IgD-negative memory B cell (primary cell): Measurements from ENCODE around the gene VWA7. TPM values are rescaled to one million over a fixed set of nuclear protein-coding genes. Genes with fewer than 3 reads are reported as not detected.
A peak's percentile ranks its signal among the peaks of the same experiment; 100 is the strongest.

Experiments
- H3K27ac Mint-ChIP-seq, 3 donors: one replicate each; pipeline ENCODE4 v1.8.0; 2020 to 2022; ENCODE audit warnings: mild to moderate bottlenecking in 3 of 3, mixed read lengths in 3 of 3, moderate library complexity in 1 of 3
- H3K27me3 Mint-ChIP-seq: one replicate; pipeline ENCODE4 v1.8.0; 2021; ENCODE audit warnings: mixed read lengths
- H3K36me3 Mint-ChIP-seq: one replicate; pipeline ENCODE4 v1.8.0; 2020; ENCODE audit warnings: mild to moderate bottlenecking, mixed read lengths
- H3K4me1 Mint-ChIP-seq, 3 donors: one replicate each; pipeline ENCODE4 v1.8.0; 2020 to 2022; ENCODE audit warnings: mixed read lengths in 3 of 3, mild to moderate bottlenecking in 1 of 3
- H3K4me3 Mint-ChIP-seq, 4 donors: one replicate each; pipeline ENCODE4 v1.8.0; 2020 to 2022; ENCODE audit warnings: mild to moderate bottlenecking in 4 of 4, mixed read lengths in 4 of 4, moderate library complexity in 3 of 4
- H3K9me3 Mint-ChIP-seq, 3 donors: one replicate each; pipeline ENCODE4 v1.8.0; 2020 to 2021; ENCODE audit warnings: mixed read lengths in 3 of 3, mild to moderate bottlenecking in 1 of 3
- polyA plus RNA-seq: library from polyadenylated mRNA; unstranded; fragments of 300-500 nt; fragmentation: Illumina TruSeq; gene quantifications from one replicate; pipeline ENCODE4 v1.2.3, GENCODE V29; 2021

VWA7 gene
- polyA plus RNA-seq, 1 donor from 2014 or later: 2.6 TPM

DNA sequence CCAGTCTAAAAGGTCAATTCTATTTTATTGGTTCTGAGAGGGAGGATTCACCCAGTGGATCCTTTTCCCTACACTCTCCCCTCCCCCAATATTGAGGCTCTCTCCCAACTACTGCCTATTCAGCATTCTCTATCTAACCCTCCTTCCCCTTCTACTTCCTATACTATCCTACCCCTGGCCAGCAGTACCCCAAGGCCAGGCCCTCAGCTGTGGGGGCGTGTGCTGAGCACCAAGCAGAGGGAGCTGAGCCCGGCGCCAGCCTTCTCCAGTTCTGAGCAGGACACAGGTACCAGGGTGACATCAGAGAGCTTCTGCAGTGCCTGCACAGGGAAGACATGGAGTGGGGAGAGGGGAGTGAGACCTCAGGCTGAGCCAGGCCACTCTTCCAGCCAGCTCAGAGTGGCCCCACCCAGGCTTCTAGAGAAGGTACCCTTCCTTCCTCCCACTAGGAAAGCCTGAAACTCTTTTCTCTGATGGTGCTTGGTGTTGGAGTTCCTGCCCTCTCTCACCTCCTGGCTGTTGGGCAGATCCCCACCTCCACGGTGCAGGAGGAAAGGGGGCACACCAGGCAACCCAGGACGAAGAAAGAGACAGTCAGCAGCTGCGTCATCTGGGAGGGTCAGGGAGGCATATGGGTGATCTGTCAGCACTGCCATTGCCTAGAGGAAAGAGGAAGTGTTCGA, 50.0 kb downstream of the VWA7 start:
- peak overlapping the region; percentile 80 to 95 (median 81) for H3K27ac Mint-ChIP-seq
- peaks cover 22% of the 10 kb centered on the region for H3K36me3 Mint-ChIP-seq
- H3K9me3 Mint-ChIP-seq: no peaks in the 10 kb centered on the region
- peak overlapping the region; percentile 85 to 96 (median 94) for H3K4me3 Mint-ChIP-seq
- peaks cover 25 to 38% (median 38%) of the 10 kb centered on the region in 3 donors for H3K4me1 Mint-ChIP-seq
- no peaks in the 10 kb centered on the region for H3K27me3 Mint-ChIP-seq

DNA sequence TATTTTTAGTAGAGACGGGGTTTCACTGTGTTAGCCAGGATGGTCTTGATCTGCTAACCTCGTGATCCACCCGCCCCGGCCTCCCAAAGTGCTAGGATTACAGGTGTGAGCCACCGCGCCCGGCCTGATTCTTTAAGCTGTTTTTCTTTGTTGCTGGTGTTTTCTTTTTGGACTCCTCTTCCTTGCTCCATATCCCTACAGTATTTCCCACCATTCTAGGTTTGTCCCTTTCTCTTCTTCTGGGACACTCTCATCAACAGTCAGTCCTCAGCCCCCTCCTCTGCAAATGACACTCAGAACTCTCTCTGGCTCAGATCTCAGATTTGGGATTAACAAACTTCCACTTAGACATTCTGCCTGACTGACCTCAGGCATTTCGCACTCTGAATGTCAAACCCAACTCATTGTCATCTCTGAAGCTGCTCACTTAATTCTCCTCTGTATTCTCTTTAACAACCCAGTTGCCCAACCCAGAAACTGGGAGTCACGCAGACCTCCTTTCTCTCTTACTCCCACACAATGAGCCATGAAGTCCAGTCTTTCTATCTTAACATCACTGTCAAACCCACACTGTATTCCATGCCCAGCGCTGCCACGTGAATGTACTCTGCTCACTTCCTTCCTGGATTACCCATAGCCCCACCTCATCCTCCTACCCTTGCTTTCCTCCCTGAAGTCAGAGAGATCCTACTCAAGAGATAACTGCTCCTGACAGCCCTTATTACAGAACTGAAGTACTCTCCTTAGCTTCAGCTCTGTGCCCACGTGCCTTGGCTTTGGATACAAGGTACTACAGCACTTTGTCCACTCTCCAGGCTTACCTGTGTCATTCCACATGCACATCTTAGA, 51.4 kb downstream of the VWA7 start:
- H3K4me3 Mint-ChIP-seq: peak overlapping the region in 1 of 4 donors; percentile 53

DNA sequence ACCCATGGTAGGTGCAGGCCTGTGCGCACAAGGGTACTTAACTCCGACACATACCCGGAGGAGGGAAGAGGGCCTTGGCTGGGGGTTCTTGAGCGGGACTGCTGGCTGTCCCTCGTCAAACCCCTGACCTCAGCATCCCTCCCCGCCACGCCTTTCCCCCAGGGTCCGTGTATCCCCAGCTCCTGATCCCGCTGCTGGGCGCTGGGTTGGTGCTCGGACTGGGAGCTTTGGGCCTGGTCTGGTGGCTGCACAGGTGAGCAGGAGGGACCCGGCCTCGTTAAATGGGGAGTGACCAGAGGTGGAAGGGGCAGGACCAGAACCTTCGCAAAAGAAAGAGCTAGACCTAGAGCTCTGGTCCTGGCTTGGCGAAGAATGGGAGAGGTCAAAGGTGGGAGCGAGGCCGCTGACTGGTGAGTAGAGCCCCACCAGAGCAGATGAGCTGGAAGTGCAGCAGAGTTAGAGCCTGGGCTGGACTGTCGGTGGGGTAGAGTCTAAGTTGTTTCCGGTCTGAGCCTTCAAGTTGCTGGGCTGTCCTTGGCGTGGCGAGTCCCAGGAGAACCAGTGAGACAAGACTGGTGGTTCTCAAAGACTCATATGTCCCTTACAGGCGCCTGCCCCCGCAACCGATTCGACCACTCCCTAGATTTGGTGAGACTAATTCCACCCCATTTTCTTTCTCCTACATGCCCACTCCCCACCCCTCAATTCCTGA, 53.0 kb downstream of the VWA7 start:
- H3K4me3 Mint-ChIP-seq: no peak overlapping the region
- no peaks in the 10 kb centered on the region for H3K27me3 Mint-ChIP-seq
- no peaks in the 10 kb centered on the region for H3K9me3 Mint-ChIP-seq
- peaks cover 20% of the 10 kb centered on the region for H3K36me3 Mint-ChIP-seq
- no peak overlapping the region for H3K27ac Mint-ChIP-seq
- H3K4me1 Mint-ChIP-seq: peaks cover 21 to 33% (median 33%) of the 10 kb centered on the region in 3 donors

More for the DNA sequence above, 51.4 kb downstream of the VWA7 start:
- H3K27ac Mint-ChIP-seq: peak overlapping the region in 2 of 3 donors; percentile 80 to 82
- H3K9me3 Mint-ChIP-seq: no peaks in the 10 kb centered on the region
- peaks cover 22% of the 10 kb centered on the region for H3K36me3 Mint-ChIP-seq
- H3K4me1 Mint-ChIP-seq: peaks cover 25 to 38% (median 36%) of the 10 kb centered on the region in 3 donors
- H3K27me3 Mint-ChIP-seq: no peaks in the 10 kb centered on the region

DNA sequence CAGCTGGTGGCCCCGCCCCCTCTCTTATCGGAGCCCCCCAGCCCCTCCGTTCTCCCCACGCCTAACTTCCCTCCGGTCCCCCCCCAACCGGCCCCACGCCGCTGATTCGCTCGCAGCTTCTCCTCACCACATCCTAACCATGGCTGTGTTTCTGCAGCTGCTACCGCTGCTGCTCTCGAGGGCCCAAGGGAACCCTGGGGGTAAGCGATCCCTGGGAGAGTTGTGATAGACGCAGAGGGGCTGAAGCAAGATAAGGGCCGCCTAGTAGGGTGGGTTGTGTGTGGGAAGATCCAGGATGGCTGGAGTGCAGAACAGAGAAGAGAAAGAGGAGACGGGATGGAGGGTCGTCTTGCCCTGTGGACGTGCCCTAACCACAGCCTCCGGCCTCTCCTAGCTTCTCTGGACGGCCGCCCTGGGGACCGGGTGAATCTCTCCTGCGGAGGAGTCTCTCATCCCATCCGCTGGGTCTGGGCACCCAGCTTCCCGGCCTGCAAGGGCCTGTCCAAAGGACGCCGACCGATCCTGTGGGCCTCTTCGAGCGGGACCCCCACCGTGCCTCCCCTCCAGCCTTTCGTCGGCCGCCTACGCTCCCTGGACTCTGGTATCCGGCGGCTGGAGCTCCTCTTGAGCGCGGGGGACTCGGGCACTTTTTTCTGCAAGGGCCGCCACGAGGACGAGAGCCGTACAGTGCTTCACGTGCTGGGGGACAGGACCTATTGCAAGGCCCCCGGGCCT, 53.7 kb downstream of the VWA7 start, which contains the start of gene MPIG6B:
MPIG6B (plus strand) TSS at position 129 of the 735 bp plus-strand sequence; CDS start at position 140, 11 bp downstream.
- Mint-ChIP-seq H3K27ac (peak within 1 kb of the TSS in 2 of 3 donors; percentile 31 to 57), H3K9me3 (no peaks in the 10 kb centered on the region), H3K36me3 (peaks cover 20% of the 10 kb centered on the region), H3K27me3 (no peaks in the 10 kb centered on the region), H3K4me1 (peaks cover 18 to 30% (median 26%) of the 10 kb centered on the region in 3 donors), H3K4me3 (peak within 1 kb of the TSS in 2 of 4 donors; percentile 17 to 48)

DNA sequence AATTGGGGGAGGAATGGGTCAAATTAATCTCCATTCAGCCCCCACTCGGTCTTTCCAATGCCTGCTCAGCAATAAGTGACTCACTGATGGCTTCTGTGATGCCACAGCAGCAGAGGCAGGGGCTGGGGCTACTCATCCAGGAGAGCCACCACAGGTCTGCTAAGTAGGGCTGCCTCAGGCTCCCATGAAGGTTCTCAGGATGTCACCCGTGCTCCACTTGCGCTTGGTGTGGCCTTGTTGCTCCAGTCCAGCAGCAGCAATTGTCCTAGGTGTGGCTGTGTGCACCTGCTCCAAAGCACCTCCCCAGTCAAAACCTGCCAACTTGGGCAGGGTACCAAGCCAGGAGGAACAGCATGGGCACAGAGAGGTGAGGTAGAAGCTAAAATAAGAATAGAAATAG, 55.0 kb downstream of the VWA7 start:
- Mint-ChIP-seq H3K27ac (no peak overlapping the region), H3K27me3 (no peaks in the 10 kb centered on the region), H3K4me1 (peaks cover 12 to 24% (median 17%) of the 10 kb centered on the region in 3 donors), H3K36me3 (peaks cover 15% of the 10 kb centered on the region), H3K4me3 (no peak overlapping the region), H3K9me3 (no peaks in the 10 kb centered on the region)

DNA sequence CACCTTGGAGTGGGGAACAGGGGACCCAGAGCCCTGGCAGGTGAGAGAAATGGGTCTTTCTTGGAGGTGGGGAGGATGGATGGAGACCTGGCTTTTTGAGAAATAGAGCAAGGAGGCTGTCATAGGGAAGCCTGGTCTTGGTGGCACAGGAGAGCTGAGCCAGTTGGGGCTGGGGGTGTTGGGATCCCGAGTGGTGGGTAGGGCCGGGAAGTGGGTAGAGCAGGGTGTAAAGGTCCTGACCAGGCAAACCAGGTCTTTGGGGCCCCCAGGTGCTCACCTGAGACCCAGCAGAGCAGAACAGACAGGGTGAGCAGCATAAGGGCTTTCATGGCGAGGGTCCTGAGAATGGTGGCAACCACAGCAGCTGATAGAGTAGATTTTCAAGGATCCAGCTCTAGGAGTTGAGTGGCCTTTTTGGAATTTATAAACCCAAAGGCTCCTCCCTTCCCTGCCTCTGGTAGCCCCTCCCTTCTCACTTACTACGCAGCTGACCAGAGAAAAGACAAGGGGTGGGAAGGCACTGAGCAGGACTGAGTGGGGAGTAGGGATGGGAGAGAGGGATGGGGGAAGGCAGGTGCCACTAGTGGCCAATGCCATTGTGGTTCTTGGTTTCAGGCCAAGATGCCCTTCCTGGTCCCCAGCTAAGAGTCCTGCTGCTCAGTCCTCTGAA, 55.6 kb downstream of the VWA7 start, which contains the start of gene LY6G6C:
LY6G6C (minus strand) TSS at position 396 of the 670 bp plus-strand sequence; CDS start at position 329, 67 bp downstream.
- no peak within 1 kb of the TSS for H3K4me3 Mint-ChIP-seq
- peaks cover 11% of the 10 kb centered on the region for H3K36me3 Mint-ChIP-seq
- H3K4me1 Mint-ChIP-seq: peaks cover 7 to 17% (median 10%) of the 10 kb centered on the region in 3 donors

DNA sequence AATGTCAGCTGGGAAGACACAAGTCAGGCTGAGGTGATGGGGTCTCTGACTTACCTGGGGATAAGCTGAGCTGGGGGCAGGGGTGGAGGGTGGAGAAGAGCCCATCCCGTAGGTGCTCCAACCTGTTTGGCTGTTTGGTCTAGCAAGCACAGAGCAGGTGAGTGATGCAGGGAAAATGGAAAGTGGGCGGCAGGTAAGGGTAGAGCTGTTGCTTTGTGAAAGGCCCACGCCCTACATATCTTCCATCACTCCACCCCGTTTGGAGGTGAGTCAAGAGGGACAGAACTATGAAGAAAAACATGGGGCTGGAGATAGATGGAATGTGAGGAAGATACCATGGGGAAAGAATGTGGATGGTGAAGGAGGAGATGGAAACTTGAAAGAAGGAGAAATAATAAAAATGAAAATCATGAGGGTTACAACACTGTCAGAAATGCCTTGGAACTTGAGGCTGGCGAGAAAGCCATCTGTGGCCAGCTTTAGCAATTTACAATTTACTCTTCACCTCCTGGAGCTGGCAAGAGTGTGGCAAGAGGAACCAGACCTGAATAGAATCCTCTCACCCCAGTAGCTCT, 56.8 kb downstream of the VWA7 start:
- Mint-ChIP-seq H3K27me3 (no peaks in the 10 kb centered on the region), H3K4me1 (peaks cover 0 to 10% (median 2%) of the 10 kb centered on the region in 3 donors), H3K36me3 (peaks cover 4% of the 10 kb centered on the region), H3K27ac (peak overlapping the region in 1 of 3 donors; percentile 14), H3K4me3 (peak overlapping the region in 1 of 4 donors; percentile 68), H3K9me3 (no peaks in the 10 kb centered on the region)

More for the DNA sequence above, 55.6 kb downstream of the VWA7 start, which contains the start of gene LY6G6C:
- Mint-ChIP-seq H3K27ac (peak within 1 kb of the TSS in 1 of 3 donors; percentile 85), H3K27me3 (no peaks in the 10 kb centered on the region), H3K9me3 (no peaks in the 10 kb centered on the region)

DNA sequence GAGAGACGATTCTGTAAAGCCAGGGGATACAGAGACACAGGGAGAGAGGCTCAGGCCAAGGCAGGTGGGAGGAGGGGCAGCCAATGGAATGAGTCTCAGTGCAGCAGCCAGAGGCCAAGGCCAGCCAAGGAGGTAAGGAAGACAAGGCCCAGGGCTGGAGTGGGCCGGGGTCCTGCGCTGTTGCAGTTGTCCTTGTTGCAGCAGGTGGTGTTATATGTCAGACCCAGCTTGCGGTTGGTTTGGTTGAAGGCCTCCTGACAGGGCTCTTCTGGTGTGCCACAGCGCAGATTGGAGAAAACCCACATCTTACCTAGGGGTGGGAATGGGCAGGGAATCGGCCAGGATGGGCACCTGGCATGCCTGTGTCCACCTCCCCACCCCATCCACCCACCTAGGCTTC, 58.1 kb downstream of the VWA7 start:
- Mint-ChIP-seq H3K36me3 (no peaks in the 10 kb centered on the region), H3K4me1 (peaks cover 0 to 7% (median 2%) of the 10 kb centered on the region in 3 donors), H3K27ac (no peak overlapping the region)

DNA sequence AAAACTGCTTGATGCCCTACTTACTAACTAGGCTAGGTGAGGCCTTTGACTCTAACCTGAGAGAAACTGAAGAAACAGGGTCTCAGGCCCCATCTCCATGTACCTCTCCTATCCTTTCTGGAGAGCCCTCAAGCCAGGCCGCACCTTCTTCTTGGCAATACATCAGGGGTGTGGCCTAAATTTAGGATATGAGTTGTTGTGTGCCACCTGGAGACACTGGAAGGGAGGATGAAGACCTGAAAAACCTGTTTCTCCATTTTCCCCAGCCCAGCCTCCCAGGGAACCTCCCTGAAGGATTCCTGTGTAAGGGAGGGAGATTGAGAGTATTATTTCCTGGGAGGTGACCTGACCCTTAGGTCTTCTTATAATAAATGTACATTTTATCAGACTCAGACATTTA, 58.9 kb downstream of the VWA7 start:
- Mint-ChIP-seq H3K36me3 (no peaks in the 10 kb centered on the region), H3K9me3 (no peaks in the 10 kb centered on the region), H3K27me3 (no peaks in the 10 kb centered on the region), H3K4me3 (no peak overlapping the region), H3K4me1 (peaks cover 0 to 8% (median under 1%) of the 10 kb centered on the region in 3 donors), H3K27ac (no peak overlapping the region)

More for the DNA sequence above, 58.1 kb downstream of the VWA7 start:
- Mint-ChIP-seq H3K27me3 (no peaks in the 10 kb centered on the region), H3K4me3 (no peak overlapping the region), H3K9me3 (no peaks in the 10 kb centered on the region)

DNA sequence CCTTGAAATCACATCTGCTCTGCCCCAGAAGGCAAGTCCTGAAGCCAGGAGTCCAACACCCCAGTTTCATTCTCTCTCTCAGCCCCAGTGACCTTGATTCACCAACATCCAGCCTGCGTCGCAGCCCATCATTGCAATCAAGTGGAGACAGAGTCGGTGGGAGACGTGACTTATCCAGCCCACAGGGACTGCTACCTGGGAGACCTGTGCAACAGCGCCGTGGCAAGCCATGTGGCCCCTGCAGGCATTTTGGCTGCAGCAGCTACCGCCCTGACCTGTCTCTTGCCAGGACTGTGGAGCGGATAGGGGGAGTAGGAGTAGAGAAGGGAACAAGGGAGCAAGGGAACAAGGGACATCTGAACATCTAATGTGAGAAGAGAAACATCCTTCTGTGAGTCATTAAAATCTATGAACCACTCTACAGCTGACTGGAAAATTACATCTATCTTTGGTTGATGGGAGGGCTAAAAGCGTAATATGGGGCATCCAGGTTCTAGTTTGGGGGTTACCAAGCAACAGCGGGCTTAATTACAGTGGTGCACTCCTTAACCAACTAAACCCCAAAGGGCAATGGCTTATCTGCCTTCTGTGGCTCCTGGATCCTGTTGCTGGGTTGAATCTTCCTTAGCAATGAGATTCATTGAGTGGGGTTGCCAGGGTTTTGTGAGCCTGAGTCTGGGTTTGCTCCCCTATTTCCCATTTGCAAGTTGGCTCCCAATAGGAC, 59.5 kb downstream of the VWA7 start:
- Mint-ChIP-seq H3K4me3 (no peak overlapping the region), H3K36me3 (no peaks in the 10 kb centered on the region), H3K27ac (no peak overlapping the region), H3K4me1 (peaks cover 0 to 7% (median under 1%) of the 10 kb centered on the region in 3 donors), H3K9me3 (no peaks in the 10 kb centered on the region), H3K27me3 (no peaks in the 10 kb centered on the region)
